GM23338 (cell line): ENCODE results near the gene OTOP2. TPM values are rescaled to one million over a fixed set of nuclear protein-coding genes. Genes with fewer than 3 reads are reported as not detected.

ENCODE experiments used
- ATAC-seq: fragments of 200-7000 bp; cut with Tn5 transposase; 3 replicates; pipeline ENCODE4 v1.9.1; 2020
- DNase-seq: peaks from one replicate; pipeline ENCODE4 v3.0.0-alpha.2; 2015; ENCODE audit warnings: low spot score
- H2AFZ ChIP-seq: fragments of 200-600 bp; sonication (generic); 2 replicates; pipeline ENCODE4 v1.8.0; 2016; ENCODE audit warnings: antibody characterized with exemption, mild to moderate bottlenecking, moderate library complexity
- H3F3A ChIP-seq: fragments of 200-600 bp; sonication (generic); replicated peaks from 2 replicates; pipeline ENCODE4 v1.8.0; 2017; ENCODE audit warnings: antibody characterized with exemption, mixed run types, low read depth
- H3K27ac ChIP-seq: fragments of 200-600 bp; sonication (generic); 2 replicates; pipeline ENCODE4 v1.6.1; 2016; ENCODE audit warnings: low read depth
- H3K27me3 ChIP-seq: fragments of 200-600 bp; sonication (generic); 2 replicates; pipeline ENCODE4 v1.8.0; 2016; ENCODE audit warnings: mild to moderate bottlenecking, mixed run types, moderate library complexity; ENCODE audit not compliant: insufficient read depth
- H3K36me3 ChIP-seq: fragments of 200-600 bp; sonication (generic); 2 replicates; pipeline ENCODE4 v1.8.0; 2016; ENCODE audit warnings: mild to moderate bottlenecking; ENCODE audit not compliant: insufficient read depth
- H3K4me1 ChIP-seq: fragments of 200-600 bp; sonication (generic); 2 replicates; pipeline ENCODE4 v1.8.0; 2016; ENCODE audit warnings: mild to moderate bottlenecking, moderate library complexity; ENCODE audit not compliant: insufficient read depth
- H3K4me2 ChIP-seq: fragments of 200-600 bp; sonication (generic); 2 replicates; pipeline ENCODE4 v1.7.1; 2017; ENCODE audit warnings: mixed run types
- H3K4me3 ChIP-seq: fragments of 200-600 bp; sonication (generic); 2 replicates; pipeline ENCODE4 v1.6.1; 2016; ENCODE audit warnings: mixed run types
- H3K79me2 ChIP-seq: fragments of 200-600 bp; sonication (generic); replicated peaks from 2 replicates; pipeline ENCODE4 v1.8.0; 2017; ENCODE audit warnings: mild to moderate bottlenecking; ENCODE audit not compliant: insufficient read depth
- H3K9me2 ChIP-seq: fragments of 200-600 bp; sonication (generic); 2 replicates; pipeline ENCODE4 v1.8.0; 2017; ENCODE audit not compliant: insufficient read depth
- H4K20me1 ChIP-seq: fragments of 200-600 bp; sonication (generic); replicated peaks from 2 replicates; pipeline ENCODE4 v1.8.0; 2017; ENCODE audit warnings: mild to moderate bottlenecking; ENCODE audit not compliant: insufficient read depth
- H3K27ac Mint-ChIP-seq: 2 replicates; pipeline ENCODE4 v1.8.0; 2020; ENCODE audit warnings: inconsistent platforms, mild to moderate bottlenecking, moderate library complexity, mixed read lengths
- H3K27me3 Mint-ChIP-seq: 3 replicates; pipeline ENCODE4 v1.8.0; 2022; ENCODE audit warnings: low read depth, mild to moderate bottlenecking, moderate library complexity, mixed read lengths, inconsistent platforms; ENCODE audit not compliant: insufficient read depth, poor library complexity
- H3K36me3 Mint-ChIP-seq: 3 replicates; pipeline ENCODE4 v1.8.0; 2021; ENCODE audit warnings: low read depth, mild to moderate bottlenecking, inconsistent platforms, moderate library complexity, mixed read lengths
- H3K4me1 Mint-ChIP-seq: 3 replicates; pipeline ENCODE4 v1.8.0; 2020; ENCODE audit warnings: mild to moderate bottlenecking, inconsistent platforms, mixed read lengths
- H3K4me3 Mint-ChIP-seq: 3 replicates; pipeline ENCODE4 v1.8.0; 2021; ENCODE audit warnings: moderate library complexity, mild to moderate bottlenecking, inconsistent platforms, mixed read lengths
- H3K9me3 Mint-ChIP-seq: 3 replicates; pipeline ENCODE4 v1.8.0; 2020; ENCODE audit warnings: moderate library complexity, mild to moderate bottlenecking, inconsistent platforms, mixed read lengths
- CREB1 ChIP-seq: fragments of 250-450 bp; sonication (Bioruptor Pico); IDR thresholded peaks from 2 replicates; pipeline ENCODE4 v1.5.0; 2020; ENCODE audit warnings: low read depth, mild to moderate bottlenecking, moderate library complexity
- CTCF ChIP-seq, 2 experiments: fragments of 200-600 bp in 1 of 2; sonication (generic) in 1 of 2; conservative IDR thresholded peaks; 2 replicates each; pipeline versions ENCODE4 v1.5.1 to v1.6.1; 2016 to 2017; ENCODE audit warnings: antibody characterized with exemption in 2 of 2, low read depth in 2 of 2, mild to moderate bottlenecking in 2 of 2, moderate library complexity in 1 of 2
- ETS1 ChIP-seq: IDR thresholded peaks from 2 replicates; pipeline ENCODE4 v1.6.1; 2016; ENCODE audit warnings: antibody characterized with exemption
- EZH2 ChIP-seq: fragments of 200-600 bp; sonication (generic); IDR thresholded peaks from one replicate; pipeline ENCODE4 v1.8.0; 2017; ENCODE audit warnings: antibody characterized with exemption, mild to moderate bottlenecking, low read depth; ENCODE audit not compliant: unreplicated experiment
- EZH2phosphoT487 ChIP-seq: fragments of 200-600 bp; sonication (generic); IDR thresholded peaks from one replicate; pipeline ENCODE4 v1.8.1; 2018; ENCODE audit warnings: antibody characterized with exemption; ENCODE audit not compliant: unreplicated experiment
- JUNB ChIP-seq: IDR thresholded peaks from one replicate; pipeline ENCODE4 v1.6.1; 2016; ENCODE audit warnings: antibody characterized with exemption; ENCODE audit not compliant: unreplicated experiment
- NANOG ChIP-seq: IDR thresholded peaks from 2 replicates; pipeline ENCODE4 v1.6.1; 2016; ENCODE audit warnings: antibody characterized with exemption, borderline replicate concordance
- POLR2AphosphoS5 ChIP-seq: IDR thresholded peaks from 2 replicates; pipeline ENCODE4 v1.6.1; 2016; ENCODE audit warnings: antibody characterized with exemption, low read depth
- REST ChIP-seq: IDR thresholded peaks from one replicate; pipeline ENCODE4 v1.6.1; 2018; ENCODE audit warnings: antibody characterized with exemption; ENCODE audit not compliant: unreplicated experiment
- STAT1 ChIP-seq: IDR thresholded peaks from one replicate; pipeline ENCODE4 v1.6.1; 2016; ENCODE audit warnings: antibody characterized with exemption; ENCODE audit not compliant: unreplicated experiment
- ZNF114 ChIP-seq: fragments of 250-450 bp; sonication (Bioruptor Pico); IDR thresholded peaks from 2 replicates; pipeline ENCODE4 v1.5.0; 2020; ENCODE audit warnings: mild to moderate bottlenecking, moderate library complexity
- ZNF331 ChIP-seq: fragments of 250-450 bp; sonication (Bioruptor Pico); IDR thresholded peaks from 2 replicates; pipeline ENCODE4 v1.5.0; 2020; ENCODE audit warnings: low read depth, mild to moderate bottlenecking, moderate library complexity
- ZNF462 ChIP-seq: fragments of 250-450 bp; sonication (Bioruptor Pico); IDR thresholded peaks from 2 replicates; pipeline ENCODE4 v1.5.0; 2020; ENCODE audit warnings: mild to moderate bottlenecking, moderate library complexity
- polyA plus RNA-seq: library from polyadenylated mRNA; unstranded; fragments of >200 nt; fragmentation: Nextera tagmentation; extraction: Ambion mirVana; gene quantifications from 2 replicates; pipeline ENCODE4 v1.2.1, GENCODE V29; 2016
- total RNA-seq: library from RNA; depleted of rRNA; stranded (reverse); fragments of >200 nt; shearing (Covaris generic); gene quantifications from 2 replicates; pipeline ENCODE4 v1.2.3, GENCODE V29; 2014

OTOP2 gene
- total and polyA plus RNA-seq, 2 experiments from 2014 or later, result not detected

GRCh38 chr17:74956093-74956492, 32.0 kb downstream of the OTOP2 start:
- Mint-ChIP-seq H3K27me3 (peaks cover 18% of the 10 kb centered on the region), H3K4me3 (no peak overlapping the region), H3K27ac (no peak overlapping the region), H3K36me3 (no peaks in the 10 kb centered on the region), H3K4me1 (peaks cover 7% of the 10 kb centered on the region; the same call in 2 of the 3 replicates), H3K9me3 (no peaks in the 10 kb centered on the region)
- no peaks in the 10 kb centered on the region for H3K79me2 ChIP-seq
- ATAC-seq (no peak), DNase-seq (no peak)
- TF ChIP-seq STAT1, result no peak
- no peak for TF ChIP-seq POLR2AphosphoS5
- TF ChIP-seq ZNF331 (CRISPR knock-in tag), result no peak
- no peak for TF ChIP-seq JUNB
- no peak for TF ChIP-seq ETS1
- no peak for TF ChIP-seq REST
- TF ChIP-seq EZH2, result no peak
- TF ChIP-seq CREB1 (CRISPR knock-in tag), result no peak
- TF ChIP-seq ZNF114 (CRISPR knock-in tag), result no peak
- no peak for TF ChIP-seq NANOG
- no peak for TF ChIP-seq CTCF (conservative IDR thresholded peaks at IDR 0.05; ENCODE audit: low read depth in 2 of 2)
- TF ChIP-seq ZNF462, result no peak
- no peak for TF ChIP-seq EZH2phosphoT487
- H3K4me3 ChIP-seq, result no peak overlapping the region
- H3K36me3 ChIP-seq, result no peaks in the 10 kb centered on the region
- H3K9me2 ChIP-seq, result no peaks in the 10 kb centered on the region
- H3F3A ChIP-seq, result no peaks in the 10 kb centered on the region
- no peak overlapping the region for H2AFZ ChIP-seq
- peaks cover 8% of the 10 kb centered on the region; the same call in 1 of the 2 replicates for H3K4me1 ChIP-seq
- no peak overlapping the region for H3K27ac ChIP-seq
- H3K27me3 ChIP-seq, result peaks cover 6% of the 10 kb centered on the region; the same call in 1 of the 2 replicates
- H3K4me2 ChIP-seq, result no peak overlapping the region
- no peaks in the 10 kb centered on the region for H4K20me1 ChIP-seq
